ENCODE data around the gene ITGA5. TPM values are rescaled to one million over a fixed set of nuclear protein-coding genes. Genes with fewer than 3 reads are reported as not detected.

ITGA5 gene
- total RNA-seq, 1 donor from 2014 or later, result 152 TPM

DNA sequence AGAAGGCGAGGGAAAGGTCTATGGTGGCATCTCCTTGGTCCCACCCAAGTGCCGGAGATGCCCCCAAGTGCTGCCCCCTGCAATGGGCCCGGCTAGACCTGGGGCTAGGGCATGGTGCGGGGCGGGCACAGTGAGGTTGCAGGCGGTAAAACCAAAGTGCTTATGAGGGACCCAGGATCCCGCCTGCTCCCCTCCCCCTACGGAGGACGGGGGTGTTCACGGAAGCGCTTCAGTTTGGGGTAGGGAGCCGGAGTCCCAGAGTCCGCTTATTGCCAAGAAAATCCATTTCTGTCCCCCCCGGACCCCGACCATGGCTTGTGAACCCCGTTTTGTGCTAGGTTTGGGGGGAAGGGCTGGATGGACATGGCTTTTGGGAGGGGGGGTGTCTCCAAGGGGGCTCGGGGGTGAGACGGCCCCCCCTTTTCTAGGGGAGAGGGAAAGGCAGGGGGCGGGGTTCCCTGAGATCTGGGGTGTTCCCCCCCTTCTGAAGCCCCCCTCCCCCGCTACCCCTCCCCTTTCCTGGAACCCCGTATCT lies 49.4 kb downstream of the ITGA5 start:
- Mint-ChIP-seq H3K36me3 (ENCODE audit: low read depth) (no peaks in the 10 kb centered on the region), H3K4me1 (ENCODE audit: low read depth) (peaks cover 60% of the 10 kb centered on the region), H3K27ac (ENCODE audit: unreplicated experiment) (no peak overlapping the region), H3K9me3 (ENCODE audit: low read depth) (no peaks in the 10 kb centered on the region), H3K4me3 (ENCODE audit: unreplicated experiment) (peak overlapping the region; percentile 66), H3K27me3 (ENCODE audit: low read depth) (no peaks in the 10 kb centered on the region)
- DNase-seq (ENCODE audit: low spot score), result no peak
- TF ChIP-seq, protein P1, sequence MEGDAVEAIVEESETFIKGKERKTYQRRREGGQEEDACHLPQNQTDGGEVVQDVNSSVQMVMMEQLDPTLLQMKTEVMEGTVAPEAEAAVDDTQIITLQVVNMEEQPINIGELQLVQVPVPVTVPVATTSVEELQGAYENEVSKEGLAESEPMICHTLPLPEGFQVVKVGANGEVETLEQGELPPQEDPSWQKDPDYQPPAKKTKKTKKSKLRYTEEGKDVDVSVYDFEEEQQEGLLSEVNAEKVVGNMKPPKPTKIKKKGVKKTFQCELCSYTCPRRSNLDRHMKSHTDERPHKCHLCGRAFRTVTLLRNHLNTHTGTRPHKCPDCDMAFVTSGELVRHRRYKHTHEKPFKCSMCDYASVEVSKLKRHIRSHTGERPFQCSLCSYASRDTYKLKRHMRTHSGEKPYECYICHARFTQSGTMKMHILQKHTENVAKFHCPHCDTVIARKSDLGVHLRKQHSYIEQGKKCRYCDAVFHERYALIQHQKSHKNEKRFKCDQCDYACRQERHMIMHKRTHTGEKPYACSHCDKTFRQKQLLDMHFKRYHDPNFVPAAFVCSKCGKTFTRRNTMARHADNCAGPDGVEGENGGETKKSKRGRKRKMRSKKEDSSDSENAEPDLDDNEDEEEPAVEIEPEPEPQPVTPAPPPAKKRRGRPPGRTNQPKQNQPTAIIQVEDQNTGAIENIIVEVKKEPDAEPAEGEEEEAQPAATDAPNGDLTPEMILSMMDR (IDR thresholded peaks at IDR 0.05), result no peak

DNA sequence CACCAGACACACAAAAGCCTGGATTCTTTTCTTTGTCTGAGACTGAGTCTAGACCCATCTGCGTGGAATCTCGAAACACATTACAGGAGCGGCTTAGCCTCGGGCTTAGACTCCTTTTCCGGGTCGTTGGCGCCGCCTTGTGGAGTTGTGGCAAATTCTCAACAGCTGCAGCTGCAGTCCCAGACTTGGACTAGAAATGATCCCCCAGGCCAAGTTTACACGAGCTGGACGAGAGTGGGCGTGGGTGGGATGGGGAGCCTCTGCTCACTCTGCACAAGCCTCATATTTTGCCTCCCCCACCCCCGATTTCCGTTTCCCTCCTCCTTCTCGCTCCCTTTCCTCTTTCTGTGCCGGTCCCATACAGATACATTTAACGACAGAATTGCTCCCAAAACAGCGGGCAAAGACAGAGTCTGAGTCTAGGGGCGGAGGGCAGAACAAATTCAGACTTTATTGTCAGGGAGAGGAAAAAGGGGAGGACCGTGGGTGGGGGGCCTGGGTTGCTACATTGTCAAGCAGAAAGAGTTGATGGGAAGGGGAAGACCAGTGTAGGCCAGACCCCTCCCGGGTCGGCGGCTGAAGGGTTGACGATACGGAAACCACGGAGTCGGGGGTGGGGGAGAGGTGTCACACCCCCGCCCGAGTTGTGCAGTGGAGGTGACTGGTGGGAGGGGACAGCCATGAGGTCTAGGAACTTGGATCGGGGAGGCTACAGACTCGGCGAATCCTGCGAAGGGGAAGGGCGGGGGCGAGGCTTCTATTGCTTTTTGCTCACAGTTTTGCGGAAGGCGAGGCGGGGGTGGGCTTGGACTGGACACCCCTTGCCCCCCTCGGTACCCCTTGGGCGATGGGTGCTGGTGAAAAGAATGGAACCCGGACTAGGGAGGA lies 50.1 kb downstream of the ITGA5 start:
- no peaks in the 10 kb centered on the region for H3K27me3 Mint-ChIP-seq (ENCODE audit: low read depth)

DNA sequence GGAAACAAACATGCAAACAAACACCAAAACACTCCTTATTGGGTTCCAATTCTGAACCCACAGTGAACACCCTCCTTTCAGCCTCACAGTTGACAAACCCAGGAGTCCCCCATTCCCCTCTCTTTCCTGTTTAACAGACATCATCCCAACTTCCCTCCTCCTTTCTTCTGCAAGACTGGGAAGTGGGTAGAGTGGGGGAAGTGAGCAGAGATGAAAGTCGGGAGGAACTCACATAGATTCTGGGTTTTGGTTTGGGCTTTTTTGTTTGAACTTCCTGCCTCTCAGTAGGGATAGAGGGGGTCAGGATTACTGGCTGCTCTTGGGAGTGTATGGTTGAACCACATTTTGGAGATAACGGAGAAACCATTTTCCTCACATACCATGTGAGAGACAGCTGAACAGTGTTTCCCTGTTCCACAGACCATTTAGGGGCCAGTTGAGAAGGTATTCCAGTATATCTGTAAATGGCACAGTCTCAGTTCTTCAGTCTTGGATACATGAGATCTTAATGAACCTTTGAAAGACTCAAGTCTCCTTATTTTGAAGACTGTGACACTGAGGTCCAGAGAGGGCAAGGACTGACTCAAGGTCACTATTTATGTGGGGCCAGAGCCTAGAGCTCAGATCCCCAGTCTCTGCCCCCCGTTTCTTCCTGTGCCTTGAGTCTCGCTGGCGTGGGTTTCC lies 50.9 kb downstream of the ITGA5 start:
- TF ChIP-seq, protein P1 (IDR thresholded peaks at IDR 0.05), result no peak
- no peaks in the 10 kb centered on the region for H3K36me3 Mint-ChIP-seq (ENCODE audit: low read depth)
- H3K4me1 Mint-ChIP-seq (ENCODE audit: low read depth), result peaks cover 45% of the 10 kb centered on the region
- no peaks in the 10 kb centered on the region for H3K9me3 Mint-ChIP-seq (ENCODE audit: low read depth)
- peak overlapping the region; percentile 34 for H3K27ac Mint-ChIP-seq (ENCODE audit: unreplicated experiment)
- H3K4me3 Mint-ChIP-seq (ENCODE audit: unreplicated experiment), result peak overlapping the region; percentile 43
- H3K27me3 Mint-ChIP-seq (ENCODE audit: low read depth), result no peaks in the 10 kb centered on the region
- no peak for DNase-seq (ENCODE audit: low spot score)

More for the DNA sequence above, 50.1 kb downstream of the ITGA5 start:
- peak overlapping the region; percentile 59 for H3K27ac Mint-ChIP-seq (ENCODE audit: unreplicated experiment)
- TF ChIP-seq, protein P1 (IDR thresholded peaks at IDR 0.05), result peak; percentile 91
- no peaks in the 10 kb centered on the region for H3K9me3 Mint-ChIP-seq (ENCODE audit: low read depth)
- H3K4me3 Mint-ChIP-seq (ENCODE audit: unreplicated experiment), result peak overlapping the region; percentile 54
- peaks cover 53% of the 10 kb centered on the region for H3K4me1 Mint-ChIP-seq (ENCODE audit: low read depth)
- DNase-seq (ENCODE audit: low spot score), result no peak
- no peaks in the 10 kb centered on the region for H3K36me3 Mint-ChIP-seq (ENCODE audit: low read depth)

DNA sequence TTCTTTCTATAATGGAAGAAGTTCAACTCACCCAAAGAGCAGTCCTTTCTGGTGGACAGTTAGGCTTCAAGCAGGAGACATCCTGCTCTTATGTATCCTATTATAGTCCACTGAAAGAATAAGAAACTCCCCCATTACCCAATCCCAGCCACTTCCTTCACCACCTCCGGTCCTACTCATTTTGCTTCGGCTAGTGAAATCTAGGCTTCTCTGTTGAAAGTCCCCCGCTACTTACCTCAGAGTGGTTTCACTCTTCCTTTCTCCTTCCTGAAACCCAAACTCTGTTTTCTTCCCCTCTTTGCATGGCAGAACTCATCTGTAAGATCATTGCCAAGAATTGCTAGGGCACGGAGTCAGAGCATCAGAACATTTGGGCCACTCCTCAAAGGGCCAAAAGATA lies 54.7 kb downstream of the ITGA5 start, which contains the start of gene GPR84:
Gene GPR84, minus strand, starts transcription at position 74 of the 400 bp plus-strand sequence. CDS start 635 bp downstream, outside the sequence.
- Mint-ChIP-seq H3K4me1 (ENCODE audit: low read depth) (peaks cover 16% of the 10 kb centered on the region), H3K27me3 (ENCODE audit: low read depth) (no peaks in the 10 kb centered on the region), H3K9me3 (ENCODE audit: low read depth) (no peaks in the 10 kb centered on the region), H3K4me3 (ENCODE audit: unreplicated experiment) (no peak within 1 kb of the TSS), H3K27ac (ENCODE audit: unreplicated experiment) (no peak within 1 kb of the TSS), H3K36me3 (ENCODE audit: low read depth) (no peaks in the 10 kb centered on the region)
- TF ChIP-seq, protein P1 (IDR thresholded peaks at IDR 0.05), result no peak
- no peak for DNase-seq (ENCODE audit: low spot score)

DNA sequence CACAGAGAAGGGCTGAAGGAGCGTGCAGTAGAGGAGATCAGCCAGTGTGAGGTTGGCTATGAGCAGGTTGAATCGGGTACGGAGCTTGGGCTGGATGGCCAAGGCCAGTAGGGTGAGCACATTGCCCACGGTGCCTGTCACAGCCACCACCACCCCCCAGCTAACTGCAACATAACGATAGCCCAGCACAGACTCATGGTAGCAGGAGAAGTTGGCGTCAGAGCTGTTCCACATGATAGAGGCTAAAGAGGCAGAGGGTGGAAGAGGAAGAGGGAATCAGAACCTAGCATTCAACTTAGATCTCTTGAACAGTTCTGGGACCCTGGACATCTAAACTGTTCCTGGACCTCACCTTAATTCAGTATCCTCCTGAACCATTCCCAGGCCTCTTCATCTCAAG lies 55.4 kb downstream of the ITGA5 start:
- TF ChIP-seq, protein P1 (IDR thresholded peaks at IDR 0.05), result no peak
- no peak for DNase-seq (ENCODE audit: low spot score)
- no peak overlapping the region for H3K27ac Mint-ChIP-seq (ENCODE audit: unreplicated experiment)
- H3K27me3 Mint-ChIP-seq (ENCODE audit: low read depth), result no peaks in the 10 kb centered on the region
- no peaks in the 10 kb centered on the region for H3K36me3 Mint-ChIP-seq (ENCODE audit: low read depth)
- no peak overlapping the region for H3K4me3 Mint-ChIP-seq (ENCODE audit: unreplicated experiment)
- H3K4me1 Mint-ChIP-seq (ENCODE audit: low read depth), result peaks cover 8% of the 10 kb centered on the region
- H3K9me3 Mint-ChIP-seq (ENCODE audit: low read depth), result no peaks in the 10 kb centered on the region

Data from chondrocyte (in vitro differentiated cells).